ENCODE data around the gene ZNF592. TPM values are rescaled to one million over a fixed set of nuclear protein-coding genes. Genes with fewer than 3 reads are reported as not detected.
"Not testable (repeated sequence)": the region's sequence is repeated elsewhere in the genome, so short reads cannot be mapped to it uniquely, and the experiment has no call there.

Gene ZNF592
- total and polyA plus RNA-seq, 5 experiments from 2014 or later: 3.2 to 40.7 (median 9.4) TPM

DNA sequence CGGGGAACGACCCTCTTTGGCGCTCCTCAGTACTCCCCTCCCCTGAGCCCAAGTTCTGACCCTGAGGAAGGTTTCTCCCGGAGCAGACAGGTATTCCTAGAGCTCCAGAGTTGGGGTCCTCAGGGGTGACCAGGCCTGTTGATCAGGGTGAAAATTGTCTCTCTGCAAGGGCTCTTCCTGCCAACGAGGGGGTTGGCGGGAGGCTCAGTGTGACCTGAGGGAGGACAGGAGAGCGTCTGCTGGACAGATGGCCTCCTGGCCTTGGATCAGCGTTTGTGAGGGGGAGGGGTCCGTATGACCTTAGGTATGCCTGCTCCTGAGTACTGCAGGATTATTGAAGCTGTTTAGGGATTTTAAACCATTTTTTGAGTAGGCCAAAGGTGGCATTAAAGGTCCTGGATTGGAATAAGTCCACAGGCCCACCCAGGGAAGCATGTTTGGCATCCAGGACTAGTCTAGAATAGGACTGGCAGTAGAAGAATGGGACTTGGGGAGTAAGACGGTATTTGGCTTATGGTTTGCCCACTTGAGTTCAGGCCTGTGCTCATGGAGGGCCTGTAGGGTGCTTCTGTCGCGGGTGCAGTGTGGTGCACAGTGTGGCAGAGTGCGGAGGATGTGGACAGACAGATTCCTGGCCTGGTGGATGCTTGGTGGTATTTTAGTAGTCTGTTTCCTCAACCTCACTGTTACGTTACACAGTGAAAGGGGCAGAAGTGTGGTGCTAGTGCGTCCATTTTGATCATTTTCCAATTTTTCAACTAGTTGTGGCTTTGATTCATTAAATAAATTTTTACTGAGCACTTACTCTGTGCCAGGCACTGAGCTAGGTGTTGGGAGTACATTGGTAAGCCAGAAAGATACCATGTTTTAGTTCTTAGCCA, 959 bp downstream of the ZNF592 start:
- H3K4me3 Mint-ChIP-seq: peak overlapping the region; percentile 83 to 97 (median 95)
- H3K27ac Mint-ChIP-seq: peak overlapping the region; percentile 92 to 98 (median 95)
- no peaks in the 10 kb centered on the region for H3K27me3 Mint-ChIP-seq
- peak; percentile 8 to 70 (median 44) for DNase-seq
- peak; percentile 24 to 52 for ATAC-seq
- peaks cover 0 to 10% (median 0%) of the 10 kb centered on the region in 3 donors for H3K36me3 Mint-ChIP-seq
- H3K9me3 Mint-ChIP-seq: no peaks in the 10 kb centered on the region
- POLR2A ChIA-PET: interaction anchor here (0.9 to 11.5 kb wide), 10 partner anchors 14 to 118 kb away, joined by 3 to 434 read pairs (median 5); partner anchors contain the start of genes NMB, SEC11A and WDR73
- H3K4me1 Mint-ChIP-seq: peaks cover 49 to 78% (median 73%) of the 10 kb centered on the region in 4 donors

DNA sequence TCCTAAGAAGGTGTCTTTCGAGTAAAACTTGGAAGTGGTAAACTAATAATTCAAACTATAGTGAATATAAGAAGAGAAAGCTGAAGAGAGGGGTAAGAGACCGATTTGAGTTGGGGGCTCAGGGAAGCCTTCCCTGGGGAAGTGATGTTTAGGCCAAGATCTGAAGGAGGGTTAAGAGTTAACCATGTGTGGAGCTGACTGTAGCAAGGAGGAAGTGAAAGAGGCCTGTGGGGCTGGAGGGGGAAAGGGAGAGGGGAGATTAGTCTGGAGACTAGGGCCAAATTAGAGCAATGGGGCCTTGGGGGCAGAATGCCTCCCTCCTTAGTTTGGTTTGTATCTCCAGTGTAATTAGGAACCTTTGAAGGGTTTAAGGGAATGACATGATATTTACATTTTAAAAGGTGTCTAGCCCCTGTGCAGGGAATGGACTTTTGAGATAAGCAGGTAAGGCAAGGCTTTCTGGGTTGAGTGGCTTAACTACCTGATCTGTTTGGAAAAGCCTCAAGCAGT, 2.2 kb downstream of the ZNF592 start:
- Mint-ChIP-seq H3K9me3 (no peaks in the 10 kb centered on the region), H3K36me3 (peaks cover 0 to 13% (median 0%) of the 10 kb centered on the region in 3 donors), H3K27me3 (no peaks in the 10 kb centered on the region), H3K4me3 (peak overlapping the region; percentile 83 to 97 (median 95)), H3K4me1 (peaks cover 45 to 77% (median 73%) of the 10 kb centered on the region in 4 donors), H3K27ac (peak overlapping the region; percentile 12 to 94 (median 52))
- POLR2A ChIA-PET: interaction anchor here (2.3 to 11.5 kb wide), 4 partner anchors 15 to 119 kb away, joined by 6 to 434 read pairs (median 86); partner anchors contain the start of genes SEC11A and WDR73
- ATAC-seq (no peak), DNase-seq (no peak)

DNA sequence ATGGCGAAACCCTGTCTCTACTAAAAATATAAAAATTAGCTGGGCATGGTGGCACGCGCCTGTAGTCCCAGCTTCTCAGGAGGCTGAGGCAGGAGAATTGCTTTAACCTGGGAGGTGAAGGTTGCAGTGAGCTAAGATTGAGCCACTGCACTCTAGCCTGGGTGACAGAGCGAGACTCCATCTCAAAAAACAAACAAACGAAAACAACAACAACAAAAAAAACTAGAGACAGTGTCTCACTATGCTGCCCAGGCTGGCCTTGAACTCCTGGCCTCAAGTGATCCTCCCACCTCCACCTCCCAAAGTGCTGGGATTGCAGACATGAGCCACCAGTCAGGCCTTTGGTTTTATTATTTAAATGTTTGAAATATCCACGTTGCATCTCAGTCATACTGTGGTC, 3.3 kb downstream of the ZNF592 start:
- not testable (repeated sequence) for H3K9me3 Mint-ChIP-seq, H3K27me3 Mint-ChIP-seq, ATAC-seq, DNase-seq
- H3K36me3 Mint-ChIP-seq: peaks cover 0 to 16% (median 0%) of the 10 kb centered on the region in 3 donors
- peak overlapping the region in 1 of 10 donors; percentile 31 for H3K4me3 Mint-ChIP-seq
- H3K4me1 Mint-ChIP-seq: peaks cover 46 to 77% (median 73%) of the 10 kb centered on the region in 4 donors
- POLR2A ChIA-PET: interaction anchor here (0.7 to 11.5 kb wide), 7 partner anchors 20 to 121 kb away, joined by 3 to 434 read pairs (median 3); partner anchors contain the start of gene SEC11A
- peak overlapping the region in 5 of 10 donors; percentile 29 to 80 (median 48) for H3K27ac Mint-ChIP-seq

DNA sequence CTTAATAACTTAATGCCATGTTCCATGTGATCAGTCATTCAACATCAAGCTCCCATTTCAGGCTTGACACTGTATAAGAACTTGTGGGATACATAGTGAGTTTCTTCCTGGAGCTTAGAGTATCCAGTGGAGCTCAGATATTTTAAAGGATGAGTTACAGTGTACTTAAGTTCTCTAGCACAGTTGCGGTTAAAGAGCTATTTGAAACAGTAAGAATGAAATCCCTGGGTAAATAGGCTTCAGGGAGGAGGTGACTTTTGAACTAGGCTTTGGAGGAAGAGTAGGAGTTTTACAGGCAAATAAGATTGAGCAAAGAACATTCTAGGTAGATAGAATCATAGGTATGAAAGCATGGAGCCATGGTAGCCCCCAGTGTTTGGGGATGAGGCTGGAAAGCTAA, 3.8 kb downstream of the ZNF592 start:
- peak overlapping the region in 7 of 10 donors; percentile 29 to 80 (median 51) for H3K27ac Mint-ChIP-seq

DNA sequence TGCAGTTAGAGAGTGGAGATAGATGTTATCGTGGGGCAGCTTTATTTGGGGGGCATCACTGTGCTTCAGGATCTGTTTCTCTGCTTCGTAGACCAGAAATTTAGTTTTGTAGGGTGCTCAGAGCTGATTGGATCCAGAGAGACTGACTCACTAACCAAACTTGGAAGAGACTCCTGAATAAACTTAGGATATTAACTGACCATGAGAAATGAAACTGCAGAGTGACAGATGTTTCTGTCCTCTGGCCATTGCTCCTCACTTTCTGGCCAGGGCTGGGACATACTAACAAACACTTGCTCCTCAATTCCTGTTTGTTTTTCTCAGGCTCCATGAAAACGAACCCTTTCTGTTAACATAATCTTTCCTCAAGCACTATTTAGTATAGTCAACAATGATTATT, 4.3 kb downstream of the ZNF592 start:
- H3K4me1 Mint-ChIP-seq: peaks cover 41 to 74% (median 71%) of the 10 kb centered on the region in 4 donors
- POLR2A ChIA-PET: interaction anchor here (0.7 to 11.5 kb wide), 6 partner anchors 19 to 118 kb away, joined by 3 to 434 read pairs (median 4); partner anchors contain the start of gene SEC11A
- no peaks in the 10 kb centered on the region for H3K27me3 Mint-ChIP-seq
- H3K27ac Mint-ChIP-seq: peak overlapping the region in 8 of 10 donors; percentile 9 to 71 (median 48)
- peaks cover 0 to 16% (median 0%) of the 10 kb centered on the region in 3 donors for H3K36me3 Mint-ChIP-seq
- peak overlapping the region in 8 of 10 donors; percentile 0 to 34 (median 13) for H3K4me3 Mint-ChIP-seq
- H3K9me3 Mint-ChIP-seq: no peaks in the 10 kb centered on the region
- DNase-seq (no peak), ATAC-seq (no peak)

More for the DNA sequence above, 3.8 kb downstream of the ZNF592 start:
- ATAC-seq (no peak), DNase-seq (no peak)
- Mint-ChIP-seq H3K4me1 (peaks cover 45 to 77% (median 73%) of the 10 kb centered on the region in 4 donors), H3K9me3 (no peaks in the 10 kb centered on the region), H3K36me3 (peaks cover 0 to 16% (median 0%) of the 10 kb centered on the region in 3 donors), H3K27me3 (no peaks in the 10 kb centered on the region), H3K4me3 (peak overlapping the region in 9 of 10 donors; percentile 2 to 34 (median 15))
- POLR2A ChIA-PET: interaction anchor here (0.7 to 11.5 kb wide), 7 partner anchors 19 to 121 kb away, joined by 3 to 434 read pairs (median 3); partner anchors contain the start of gene SEC11A

DNA sequence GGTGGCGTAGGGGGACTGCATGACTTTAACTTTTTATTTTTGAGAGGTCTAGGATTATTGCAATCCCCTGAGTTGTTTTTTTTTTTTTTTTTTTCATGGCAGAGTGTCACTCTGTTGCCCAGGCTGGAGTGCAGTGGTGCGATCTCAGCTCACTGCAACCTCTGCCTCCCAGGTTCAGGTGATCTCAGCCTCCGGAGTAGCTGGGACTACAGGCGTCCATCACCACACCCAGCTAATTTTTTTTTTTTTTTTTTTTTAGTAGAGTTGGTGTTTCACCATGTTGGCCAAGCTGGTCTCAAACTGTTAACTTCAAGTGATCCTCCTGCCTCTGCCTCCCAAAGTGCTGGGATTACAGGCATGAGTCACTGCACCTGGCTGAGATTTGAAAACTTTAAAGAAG, 6.5 kb downstream of the ZNF592 start:
- ATAC-seq, H3K9me3 Mint-ChIP-seq, DNase-seq, H3K27me3 Mint-ChIP-seq: not testable (repeated sequence)
- peak overlapping the region in 2 of 10 donors; percentile 26 to 36 for H3K4me3 Mint-ChIP-seq
- POLR2A ChIA-PET: interaction anchor here (0.6 kb wide), 2 partner anchors 43 to 84 kb away, joined by 3 to 6 read pairs; no protein-coding TSS in a partner anchor
- peaks cover 35 to 63% (median 62%) of the 10 kb centered on the region in 4 donors for H3K4me1 Mint-ChIP-seq
- H3K27ac Mint-ChIP-seq: peak overlapping the region in 3 of 10 donors; percentile 19 to 61 (median 41)
- peaks cover 0 to 16% (median 0%) of the 10 kb centered on the region in 3 donors for H3K36me3 Mint-ChIP-seq

DNA sequence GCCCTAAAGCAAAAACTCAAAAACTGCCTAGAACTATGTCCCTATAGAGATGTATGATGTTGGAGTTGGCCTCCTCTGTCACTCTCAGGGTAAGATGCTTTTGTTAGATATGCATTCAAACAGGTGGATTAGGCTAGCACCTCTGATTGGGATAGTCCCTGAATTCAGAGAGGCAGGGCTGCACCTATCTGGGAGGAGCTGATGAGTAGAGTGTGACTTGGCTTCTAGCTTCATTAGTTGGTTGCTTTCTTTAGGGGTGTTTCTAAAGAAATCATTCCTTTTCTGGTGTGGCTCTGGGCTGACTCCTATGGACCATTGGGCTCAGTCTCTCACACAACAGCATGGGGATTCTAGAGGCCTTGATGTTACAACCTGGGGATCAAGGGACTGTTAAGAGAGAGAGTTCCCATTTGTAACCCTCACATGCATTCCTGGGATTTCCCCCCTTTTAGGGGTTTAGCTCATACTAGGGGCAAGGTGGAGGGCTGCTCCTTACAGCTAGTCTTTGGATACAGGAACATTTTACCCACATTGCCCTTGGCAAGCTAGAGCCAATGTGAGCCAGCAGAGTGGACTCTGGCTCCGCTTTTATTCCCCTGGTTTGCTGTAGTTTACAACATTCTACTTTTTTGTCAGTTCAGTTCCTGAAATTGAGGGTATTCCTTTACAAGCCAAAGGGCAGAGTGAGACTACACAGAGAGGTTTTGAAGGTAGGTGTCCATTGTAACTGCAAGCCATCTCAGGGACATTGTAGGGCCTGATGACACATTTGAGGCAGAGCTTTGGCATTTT, 7.5 kb downstream of the ZNF592 start:
- peak overlapping the region in 8 of 10 donors; percentile 11 to 80 (median 54) for H3K27ac Mint-ChIP-seq
- peaks cover 0 to 16% (median 0%) of the 10 kb centered on the region in 3 donors for H3K36me3 Mint-ChIP-seq
- no peaks in the 10 kb centered on the region for H3K9me3 Mint-ChIP-seq
- H3K4me1 Mint-ChIP-seq: peaks cover 28 to 53% (median 52%) of the 10 kb centered on the region in 4 donors
- no peaks in the 10 kb centered on the region for H3K27me3 Mint-ChIP-seq
- H3K4me3 Mint-ChIP-seq: peak overlapping the region in 3 of 10 donors; percentile 6 to 58 (median 9)
- DNase-seq (no peak), ATAC-seq (no peak)
- POLR2A ChIA-PET: no interaction called here

DNA sequence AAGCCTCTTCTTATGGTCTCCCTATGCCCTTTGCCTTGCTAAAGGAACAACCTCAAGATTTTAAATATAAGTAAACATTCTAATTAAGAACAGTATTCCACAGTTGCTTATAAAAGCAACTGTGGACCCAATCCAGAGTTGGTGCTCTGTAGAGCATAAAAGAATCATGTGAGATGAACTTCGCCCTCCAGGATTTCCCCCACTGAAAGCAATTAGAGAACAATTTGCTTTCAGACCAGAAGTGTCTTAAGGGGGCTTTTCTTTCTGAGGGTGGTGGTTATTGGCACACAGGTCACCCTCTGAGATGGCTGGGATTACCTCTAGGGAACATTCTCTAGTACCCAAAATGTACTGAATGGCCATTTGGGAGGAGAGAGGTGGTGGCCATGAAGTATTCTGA, 10.6 kb downstream of the ZNF592 start:
- H3K9me3 Mint-ChIP-seq: no peaks in the 10 kb centered on the region
- H3K4me3 Mint-ChIP-seq: peak overlapping the region in 1 of 10 donors; percentile 29
- DNase-seq (no peak), ATAC-seq (no peak)
- POLR2A ChIA-PET: interaction anchor here (0.6 kb wide), 2 partner anchors 18 to 95 kb away, joined by 4 to 10 read pairs; no protein-coding TSS in a partner anchor
- H3K27me3 Mint-ChIP-seq: no peaks in the 10 kb centered on the region
- peaks cover 20 to 36% (median 30%) of the 10 kb centered on the region in 4 donors for H3K4me1 Mint-ChIP-seq
- H3K27ac Mint-ChIP-seq: peak overlapping the region in 5 of 10 donors; percentile 10 to 84 (median 38)
- peaks cover 0 to 6% (median 0%) of the 10 kb centered on the region in 3 donors for H3K36me3 Mint-ChIP-seq

DNA sequence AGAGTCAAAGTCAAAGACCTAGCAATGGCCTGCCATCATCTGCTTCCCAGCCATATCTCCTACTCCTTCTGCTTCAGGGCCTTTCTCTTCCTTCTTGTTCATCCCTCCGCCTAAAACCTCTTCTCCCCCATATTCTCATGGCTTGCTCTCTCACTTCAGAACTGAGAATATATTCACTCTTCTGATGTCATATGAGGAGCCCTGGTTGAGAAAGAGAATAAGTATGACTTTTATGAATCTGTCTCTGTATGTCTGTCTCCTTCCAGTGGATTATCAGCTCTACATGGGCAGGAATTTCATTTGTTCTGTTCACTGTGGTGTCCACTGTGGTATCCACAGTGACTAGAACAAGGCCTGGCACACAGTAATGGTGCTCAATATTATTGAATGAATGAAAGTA, 11.8 kb downstream of the ZNF592 start:
- DNase-seq (no peak), ATAC-seq (no peak)
- Mint-ChIP-seq H3K4me1 (peaks cover 15 to 38% (median 28%) of the 10 kb centered on the region in 4 donors), H3K27ac (no peak overlapping the region), H3K36me3 (peaks cover 0 to 11% (median 3%) of the 10 kb centered on the region in 3 donors), H3K9me3 (no peaks in the 10 kb centered on the region), H3K27me3 (no peaks in the 10 kb centered on the region), H3K4me3 (no peak overlapping the region)
- POLR2A ChIA-PET: interaction anchor here (0.6 kb wide), 1 partner anchor 106 kb away, joined by 4 read pairs; the partner anchor contains the start of gene WDR73

DNA sequence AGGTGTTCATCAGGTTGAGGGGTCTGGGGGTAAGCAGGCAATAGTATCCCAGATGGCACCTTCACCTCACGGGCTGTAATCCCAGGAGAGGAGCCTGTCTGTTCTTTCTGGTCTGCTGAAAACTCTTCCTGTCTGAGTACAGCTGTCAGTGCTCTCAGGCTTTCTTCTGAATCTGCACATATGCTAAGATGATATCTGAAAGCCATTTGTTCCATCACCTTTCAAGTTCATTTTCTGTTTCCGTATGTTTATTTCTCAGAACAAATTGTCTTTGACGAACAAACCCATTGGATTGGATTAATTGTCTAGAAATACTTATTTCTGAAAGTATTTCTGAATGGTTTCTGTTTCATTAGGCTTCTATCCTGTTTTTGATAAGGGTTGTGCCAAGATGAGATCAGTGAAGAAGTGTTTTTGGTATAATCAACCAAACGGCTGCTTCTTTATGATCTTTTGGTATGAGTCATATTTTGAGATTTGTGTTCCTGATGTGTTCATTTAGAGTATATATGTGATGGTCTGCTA, 13.3 kb downstream of the ZNF592 start:
- ATAC-seq (peak; percentile 65 to 72), DNase-seq (peak in 1 of 10 donors; percentile 19)
- Mint-ChIP-seq H3K36me3 (peaks cover 0 to 21% (median 3%) of the 10 kb centered on the region in 3 donors), H3K4me3 (no peak overlapping the region), H3K4me1 (peaks cover 6 to 32% (median 22%) of the 10 kb centered on the region in 4 donors), H3K9me3 (no peaks in the 10 kb centered on the region), H3K27me3 (no peaks in the 10 kb centered on the region), H3K27ac (no peak overlapping the region)
- POLR2A ChIA-PET: interaction anchor here (0.6 kb wide), 1 partner anchor 103 kb away, joined by 3 read pairs; no protein-coding TSS in a partner anchor

DNA sequence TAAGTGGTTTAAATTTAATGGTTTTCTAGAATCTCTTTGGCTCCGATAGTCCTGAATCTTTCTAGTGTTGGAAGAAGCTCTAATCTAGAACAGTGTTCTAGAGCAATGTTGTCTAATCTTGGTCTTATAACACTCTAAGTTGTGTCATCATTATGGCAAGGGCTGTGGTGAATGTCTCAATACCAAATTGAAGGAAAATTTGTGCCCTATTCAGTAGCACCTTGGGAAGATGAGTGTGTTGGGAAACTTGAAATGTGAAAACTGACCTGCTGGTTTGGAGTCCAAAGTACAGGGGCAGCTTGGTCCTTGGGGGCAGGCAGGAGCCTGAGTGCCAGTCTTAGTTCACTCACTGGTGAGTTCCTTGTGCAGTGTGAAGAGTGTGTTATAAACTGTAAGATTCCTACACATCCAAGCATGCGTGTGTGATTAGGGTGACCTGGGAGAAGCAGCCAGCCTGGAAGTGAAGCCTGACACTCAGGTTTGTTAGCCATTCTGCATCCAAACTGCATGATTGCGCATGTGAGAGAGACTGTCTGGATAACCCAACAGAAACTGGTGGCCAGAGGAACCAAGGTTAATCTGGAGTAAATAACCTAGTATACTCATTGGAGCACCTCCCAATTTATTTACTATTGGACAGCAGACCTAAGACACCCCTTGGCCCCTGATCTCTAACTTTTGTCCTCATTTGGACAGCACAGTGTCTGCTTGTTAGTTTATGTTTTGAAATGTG, 14.6 kb downstream of the ZNF592 start:
- ATAC-seq: no peak
- H3K27me3 Mint-ChIP-seq: no peaks in the 10 kb centered on the region
- no peak for DNase-seq
- no peaks in the 10 kb centered on the region for H3K9me3 Mint-ChIP-seq
- POLR2A ChIA-PET: interaction anchor here (0.6 kb wide), 1 partner anchor 112 kb away, joined by 3 read pairs; no protein-coding TSS in a partner anchor
- peak overlapping the region in 2 of 10 donors; percentile 47 to 82 for H3K27ac Mint-ChIP-seq
- H3K4me3 Mint-ChIP-seq: no peak overlapping the region
- peaks cover 0 to 33% (median 3%) of the 10 kb centered on the region in 3 donors for H3K36me3 Mint-ChIP-seq
- H3K4me1 Mint-ChIP-seq: peaks cover 3 to 30% (median 18%) of the 10 kb centered on the region in 4 donors
